B cell (primary cell): ENCODE data around the gene SLC25A20. TPM values are rescaled to one million over a fixed set of nuclear protein-coding genes. Genes with fewer than 3 reads are reported as not detected.

ENCODE experiments used
- ATAC-seq: fragments of 200-7000 bp; cut with Tn5 transposase; one replicate; pipeline ENCODE4 v1.10.0; 2021; ENCODE audit warnings: low read depth, mild to moderate bottlenecking, moderate number of reproducible peaks, moderate library complexity
- CTCF ChIA-PET: fragments of 350-600 bp; sonication (Branson Sonifier 250); formaldehyde crosslinking; loops from one replicate; lab custom pipeline; 2021; ENCODE audit warnings: antibody characterized with exemption, inconsistent platforms; lab: Charles Lee
- POLR2A ChIA-PET: fragments of 350-600 bp; sonication (Branson Sonifier 250); formaldehyde crosslinking; loops from one replicate; lab custom pipeline; 2021; ENCODE audit warnings: antibody characterized with exemption; lab: Charles Lee
- DNase-seq: peaks from one replicate; pipeline ENCODE4 v3.0.0; 2013
- H2AFZ ChIP-seq: 2 replicates; pipeline ENCODE4 v1.6.1; 2012; ENCODE audit warnings: mild to moderate bottlenecking, low read depth, low read length; ENCODE audit not compliant: insufficient read depth, poor library complexity, severe bottlenecking
- H3K27ac ChIP-seq, 2 donors: 1 replicate in 1 of 2; 2 replicates in 1 of 2; pipeline ENCODE4 v1.5.1; 2012 to 2013; ENCODE audit warnings: low read length in 2 of 2, mild to moderate bottlenecking in 2 of 2, moderate library complexity in 1 of 2
- H3K27me3 ChIP-seq, 4 experiments: fragments of 200-600 bp in 1 of 4; sonication (generic) in 1 of 4; replicated peaks in 1 of 4; 1 replicate in 2 of 4; 2 replicates in 2 of 4; pipeline versions ENCODE4 v1.6.1 to v1.7.0; 2013 to 2016; ENCODE audit warnings: low read length in 3 of 4, mild to moderate bottlenecking in 2 of 4, mixed read lengths in 1 of 4, moderate library complexity in 1 of 4; ENCODE audit not compliant: insufficient read depth in 4 of 4, control insufficient read depth in 3 of 4; ENCODE audit errors: control extremely low read depth in 1 of 4
- H3K36me3 ChIP-seq, 2 experiments: replicated peaks in 1 of 2; 1 replicate in 1 of 2; 2 replicates in 1 of 2; pipeline versions ENCODE4 v1.6.1 to v1.7.1; 2013; ENCODE audit warnings: low read length in 1 of 2; ENCODE audit not compliant: insufficient read depth in 2 of 2, control insufficient read depth in 1 of 2; ENCODE audit errors: control extremely low read depth in 1 of 2, extremely low read depth in 1 of 2
- H3K4me1 ChIP-seq, 2 donors: fragments of 200-600 bp in 1 of 2; sonication (generic) in 1 of 2; 1 replicate in 1 of 2; 2 replicates in 1 of 2; pipeline versions ENCODE4 v1.5.1 to v1.6.1; 2013 to 2017; ENCODE audit warnings: low read length in 2 of 2; ENCODE audit not compliant: control insufficient read depth in 2 of 2, insufficient read depth in 2 of 2
- H3K4me2 ChIP-seq: replicated peaks from 2 replicates; pipeline ENCODE3; 2012; ENCODE audit warnings: mild to moderate bottlenecking, low read depth, low read length; ENCODE audit not compliant: poor library complexity, severe bottlenecking
- H3K4me3 ChIP-seq, 5 experiments: fragments of 200-600 bp in 1 of 5; sonication (generic) in 1 of 5; 1 replicate in 3 of 5; 2 replicates in 2 of 5; pipeline versions ENCODE4 v1.5.1 to v1.7.0; 2011 to 2016; ENCODE audit warnings: low read length in 4 of 5, mild to moderate bottlenecking in 4 of 5, low read depth in 2 of 5, control low read depth in 1 of 5, moderate library complexity in 1 of 5; ENCODE audit not compliant: insufficient read depth in 1 of 5; ENCODE audit errors: control extremely low read depth in 1 of 5, extremely low read depth in 1 of 5
- H3K79me2 ChIP-seq: fragments of 200-600 bp; sonication (generic); one replicate; pipeline ENCODE4 v1.6.0; 2016; ENCODE audit warnings: low read length; ENCODE audit not compliant: control insufficient read depth, insufficient read depth
- H3K9ac ChIP-seq: fragments of 200-600 bp; sonication (generic); 2 replicates; pipeline ENCODE4 v1.6.1; 2017; ENCODE audit warnings: mild to moderate bottlenecking, low read length, moderate library complexity
- H3K9me3 ChIP-seq, 3 donors: one replicate each; pipeline versions ENCODE4 v1.6.1 to v1.7.1; 2013; ENCODE audit warnings: low read length in 2 of 3; ENCODE audit not compliant: control insufficient read depth in 2 of 3, insufficient read depth in 1 of 3; ENCODE audit errors: control extremely low read depth in 1 of 3
- H4K20me1 ChIP-seq: 2 replicates; pipeline ENCODE4 v1.6.0; 2012; ENCODE audit warnings: mild to moderate bottlenecking, low read length; ENCODE audit not compliant: insufficient read depth, control insufficient read depth, poor library complexity, severe bottlenecking
- H3K27ac Mint-ChIP-seq: one replicate; pipeline ENCODE4 v1.8.0; 2021; ENCODE audit warnings: mixed read lengths
- H3K27me3 Mint-ChIP-seq: one replicate; pipeline ENCODE4 v1.8.0; 2021; ENCODE audit warnings: mixed read lengths
- H3K4me1 Mint-ChIP-seq: one replicate; pipeline ENCODE4 v1.8.0; 2021; ENCODE audit warnings: mixed read lengths
- H3K4me3 Mint-ChIP-seq: one replicate; pipeline ENCODE4 v1.8.0; 2021; ENCODE audit warnings: mixed read lengths
- H3K9me3 Mint-ChIP-seq: one replicate; pipeline ENCODE4 v1.8.0; 2022; ENCODE audit warnings: mixed read lengths; ENCODE audit not compliant: insufficient read depth
- EZH2 ChIP-seq: IDR thresholded peaks from 2 replicates; pipeline ENCODE4 v1.6.1; 2012; ENCODE audit warnings: borderline replicate concordance, low read depth, mild to moderate bottlenecking, moderate library complexity, low read length; ENCODE audit not compliant: insufficient read depth, poor library complexity, severe bottlenecking
- WGBS: methylation state at CpG from one replicate; pipeline ENCODE4 v1.1.5; 2013; ENCODE audit warnings: missing lambda C conversion rate; ENCODE audit not compliant: insufficient coverage; 5-methylcytosine and 5-hydroxymethylcytosine counted together
- intact Hi-C: fragments of 100-400 bp; cut with micrococcal nuclease; formaldehyde crosslinking; loops from one replicate; pipeline ENCODE4 v1.10.0; 2022
- polyA plus RNA-seq: library from polyadenylated mRNA; depleted of rRNA; stranded (reverse); fragments of >200 nt; gene quantifications from 2 replicates; pipeline ENCODE4 v1.2.3, GENCODE V29; 2012
- total RNA-seq, 2 donors: library from RNA; stranded (reverse); fragments of 120-200 nt in 1 of 2; gene quantifications; 1 replicate in 1 of 2; 2 replicates in 1 of 2; pipeline versions ENCODE4 v1.2.3 to v1.2.4, GENCODE V29; 2013 to 2022
- TF ChIP-seq, protein P1 (sequence below): fragments of 200-600 bp; IDR thresholded peaks from one replicate; pipeline ENCODE4 v1.8.0; 2022; ENCODE audit warnings: antibody characterized with exemption, mild to moderate bottlenecking

SLC25A20 gene
- total and polyA plus RNA-seq, 2 donors (not counting 1 experiment from before 2014, with no cell fraction given) = 12.2 to 19.9 TPM

DNA sequence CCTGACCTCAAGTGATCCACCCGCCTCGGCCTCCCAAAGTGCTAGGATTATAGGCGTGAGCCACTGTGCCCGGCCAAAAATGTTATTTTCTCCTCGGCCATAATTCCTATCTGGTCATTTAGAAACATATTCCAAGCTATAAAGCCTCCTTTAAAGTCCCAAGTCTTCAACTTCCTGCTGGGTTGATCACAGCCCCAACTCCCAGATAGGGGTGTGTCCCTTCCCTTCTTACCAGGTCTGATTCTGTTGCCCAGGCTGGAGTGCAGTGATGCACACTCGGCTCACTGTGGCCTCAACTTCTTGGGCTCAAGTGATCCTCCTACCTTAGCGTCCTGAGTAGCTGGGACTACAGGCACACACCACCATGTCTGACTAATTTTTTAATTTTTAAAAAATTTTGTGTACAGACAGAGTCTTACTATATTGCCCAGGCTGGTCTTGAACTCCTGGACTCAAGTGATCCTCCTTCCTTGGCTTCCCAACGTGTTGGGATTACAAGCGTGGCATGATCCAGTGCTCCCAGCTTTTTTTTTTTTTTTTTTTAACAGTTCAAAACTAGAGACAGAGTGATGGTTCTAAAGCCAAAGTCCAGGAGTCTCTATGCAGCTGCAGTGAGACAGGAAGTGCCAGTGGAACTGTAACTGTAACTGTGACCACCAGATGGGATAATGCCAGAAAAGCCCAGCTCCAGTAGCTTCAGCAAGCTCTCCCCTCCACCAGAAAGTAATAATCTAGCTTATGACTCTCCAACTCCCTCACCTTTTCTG is 42.8 kb downstream of the SLC25A20 start:
- H3K36me3 ChIP-seq = peaks cover 4 to 20% of the 10 kb centered on the region in 2 experiments
- H4K20me1 ChIP-seq = no peaks in the 10 kb centered on the region
- H2AFZ ChIP-seq = no peak overlapping the region
- no peak overlapping the region for H3K4me3 ChIP-seq
- no peaks in the 10 kb centered on the region for H3K4me1 ChIP-seq
- H3K27ac Mint-ChIP-seq = no peak overlapping the region
- H3K9me3 ChIP-seq = no peaks in the 10 kb centered on the region
- 100% methylated on average over 5 of the region's 9 CpGs for WGBS
- H3K4me3 Mint-ChIP-seq = no peak overlapping the region
- no peaks in the 10 kb centered on the region for H3K27me3 ChIP-seq
- no peaks in the 10 kb centered on the region for H3K27me3 Mint-ChIP-seq
- no peak overlapping the region for H3K4me2 ChIP-seq
- intact Hi-C loops = no loop called here
- ATAC-seq = no peak
- H3K9me3 Mint-ChIP-seq = no peaks in the 10 kb centered on the region
- ChIA-PET POLR2A (interaction anchor here (0.5 kb wide), 1 partner anchor 633 kb away, joined by 4 read pairs; no protein-coding TSS in a partner anchor), CTCF (interaction anchor here (1.0 kb wide), 1 partner anchor 42 kb away, joined by 3 read pairs; the partner anchor contains the start of gene SLC25A20)
- H3K9ac ChIP-seq = no peak overlapping the region
- no peak overlapping the region for H3K27ac ChIP-seq
- TF ChIP-seq, protein P1, sequence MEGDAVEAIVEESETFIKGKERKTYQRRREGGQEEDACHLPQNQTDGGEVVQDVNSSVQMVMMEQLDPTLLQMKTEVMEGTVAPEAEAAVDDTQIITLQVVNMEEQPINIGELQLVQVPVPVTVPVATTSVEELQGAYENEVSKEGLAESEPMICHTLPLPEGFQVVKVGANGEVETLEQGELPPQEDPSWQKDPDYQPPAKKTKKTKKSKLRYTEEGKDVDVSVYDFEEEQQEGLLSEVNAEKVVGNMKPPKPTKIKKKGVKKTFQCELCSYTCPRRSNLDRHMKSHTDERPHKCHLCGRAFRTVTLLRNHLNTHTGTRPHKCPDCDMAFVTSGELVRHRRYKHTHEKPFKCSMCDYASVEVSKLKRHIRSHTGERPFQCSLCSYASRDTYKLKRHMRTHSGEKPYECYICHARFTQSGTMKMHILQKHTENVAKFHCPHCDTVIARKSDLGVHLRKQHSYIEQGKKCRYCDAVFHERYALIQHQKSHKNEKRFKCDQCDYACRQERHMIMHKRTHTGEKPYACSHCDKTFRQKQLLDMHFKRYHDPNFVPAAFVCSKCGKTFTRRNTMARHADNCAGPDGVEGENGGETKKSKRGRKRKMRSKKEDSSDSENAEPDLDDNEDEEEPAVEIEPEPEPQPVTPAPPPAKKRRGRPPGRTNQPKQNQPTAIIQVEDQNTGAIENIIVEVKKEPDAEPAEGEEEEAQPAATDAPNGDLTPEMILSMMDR = no peak
- TF ChIP-seq EZH2 = no peak
- no peaks in the 10 kb centered on the region for H3K4me1 Mint-ChIP-seq
- H3K79me2 ChIP-seq = no peaks in the 10 kb centered on the region
- DNase-seq = no peak

DNA sequence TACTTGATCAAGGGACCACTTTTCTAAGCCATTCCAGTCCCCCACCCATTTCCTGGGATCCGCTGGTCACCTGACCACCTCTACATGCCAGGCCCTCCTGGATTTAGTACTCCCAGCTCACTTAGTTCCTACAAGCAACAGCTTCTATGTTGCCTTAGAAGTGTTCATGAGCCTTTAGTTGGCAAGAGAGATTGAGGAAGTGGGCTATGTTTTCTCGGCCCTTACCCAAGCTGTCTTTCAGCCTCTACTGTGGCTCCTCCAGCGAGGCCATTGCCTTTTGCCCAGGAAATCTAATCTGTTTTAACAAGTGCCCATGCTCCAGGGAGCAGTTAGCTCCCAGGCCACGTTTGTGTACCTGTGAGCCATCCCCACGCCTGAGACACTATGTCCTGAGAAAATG is 46.5 kb downstream of the SLC25A20 start:
- Mint-ChIP-seq H3K27me3 (no peaks in the 10 kb centered on the region), H3K9me3 (no peaks in the 10 kb centered on the region), H3K4me1 (peaks cover 10% of the 10 kb centered on the region), H3K4me3 (no peak overlapping the region), H3K27ac (no peak overlapping the region)
- Histone ChIP-seq H3K27ac (no peak overlapping the region), H3K9ac (no peak overlapping the region), H3K79me2 (peaks cover 6% of the 10 kb centered on the region), H3K4me3 (no peak overlapping the region), H4K20me1 (no peaks in the 10 kb centered on the region), H3K4me1 (peaks cover 8 to 11% of the 10 kb centered on the region in 2 donors), H3K4me2 (no peak overlapping the region), H3K36me3 (peaks cover 0 to 4% of the 10 kb centered on the region in 2 experiments), H3K9me3 (no peaks in the 10 kb centered on the region), H3K27me3 (no peaks in the 10 kb centered on the region), H2AFZ (no peak overlapping the region)
- intact Hi-C loops = no loop called here
- POLR2A ChIA-PET = no interaction called here
- DNase-seq (no peak), ATAC-seq (no peak)
- 85% methylated on average over 4 of the region's 5 CpGs for WGBS
- CTCF ChIA-PET = interaction anchor here (0.9 kb wide), 1 partner anchor 109 kb away, joined by 3 read pairs; no protein-coding TSS in a partner anchor
- TF ChIP-seq, protein P1 = no peak
- TF ChIP-seq EZH2 = no peak
